Trophoblast cell (in vitro differentiated cells and primary cell): ENCODE data around the gene ZNF888.
A peak's percentile ranks its signal among the peaks of the same experiment; 100 is the strongest.

Experiments
- DNase-seq, 2 donors: peaks; one replicate each; pipeline ENCODE4 v3.0.0-alpha.2; 2016
- H2AFZ ChIP-seq: 2 replicates; pipeline ENCODE4 v1.6.1; 2013; ENCODE audit warnings: low read length, moderate library complexity, mild to moderate bottlenecking; ENCODE audit not compliant: insufficient read depth, poor library complexity
- H2AK5ac ChIP-seq: 2 replicates; pipeline ENCODE4 v1.6.1; 2013; ENCODE audit warnings: mild to moderate bottlenecking, low read length
- H2BK120ac ChIP-seq: 2 replicates; pipeline ENCODE4 v1.6.1; 2013; ENCODE audit warnings: low read length, mild to moderate bottlenecking, moderate library complexity; ENCODE audit not compliant: insufficient read depth, poor library complexity
- H2BK12ac ChIP-seq: 2 replicates; pipeline ENCODE4 v1.6.1; 2013; ENCODE audit warnings: mild to moderate bottlenecking, low read length, moderate library complexity
- H2BK5ac ChIP-seq: 2 replicates; pipeline ENCODE4 v1.6.1; 2013; ENCODE audit warnings: low read length, low read depth, moderate library complexity, mild to moderate bottlenecking; ENCODE audit not compliant: poor library complexity
- H3K14ac ChIP-seq: 2 replicates; pipeline ENCODE4 v1.6.1; 2013; ENCODE audit warnings: mild to moderate bottlenecking, low read length
- H3K18ac ChIP-seq: 2 replicates; pipeline ENCODE4 v1.6.1; 2013; ENCODE audit warnings: mild to moderate bottlenecking, low read length
- H3K23ac ChIP-seq: 2 replicates; pipeline ENCODE4 v1.6.1; 2013; ENCODE audit warnings: low read length
- H3K27ac ChIP-seq: 2 replicates; pipeline ENCODE4 v1.5.1; 2013; ENCODE audit warnings: low read depth, mild to moderate bottlenecking, inconsistent platforms, low read length, moderate library complexity
- H3K27me3 ChIP-seq: 2 replicates; pipeline ENCODE4 v1.6.1; 2013; ENCODE audit warnings: inconsistent platforms, mild to moderate bottlenecking, low read length, moderate library complexity; ENCODE audit not compliant: insufficient read depth
- H3K36me3 ChIP-seq, 2 experiments: 1 replicate in 1 of 2; 2 replicates in 1 of 2; pipeline ENCODE4 v1.6.1; 2013; ENCODE audit warnings: low read length in 2 of 2, mild to moderate bottlenecking in 2 of 2, moderate library complexity in 1 of 2; ENCODE audit not compliant: insufficient read depth in 2 of 2, control insufficient read depth in 1 of 2
- H3K4ac ChIP-seq: 2 replicates; pipeline ENCODE4 v1.6.1; 2013; ENCODE audit warnings: low read depth, mild to moderate bottlenecking, low read length, moderate library complexity
- H3K4me1 ChIP-seq, 2 experiments: 1 replicate in 1 of 2; 2 replicates in 1 of 2; pipeline ENCODE4 v1.6.1; 2013; ENCODE audit warnings: low read length in 2 of 2, mild to moderate bottlenecking in 2 of 2, moderate library complexity in 1 of 2; ENCODE audit not compliant: insufficient read depth in 2 of 2, control insufficient read depth in 1 of 2
- H3K4me2 ChIP-seq: 2 replicates; pipeline ENCODE4 v1.6.1; 2013; ENCODE audit warnings: inconsistent platforms, mild to moderate bottlenecking, low read length, moderate library complexity
- H3K4me3 ChIP-seq: 2 replicates; pipeline ENCODE4 v1.5.1; 2013; ENCODE audit warnings: mild to moderate bottlenecking, low read depth, low read length, inconsistent platforms
- H3K79me1 ChIP-seq: one replicate; pipeline ENCODE4 v1.6.1; 2013; ENCODE audit warnings: low read length
- H3K79me2 ChIP-seq: 2 replicates; pipeline ENCODE4 v1.6.1; 2013; ENCODE audit warnings: low read length, mild to moderate bottlenecking; ENCODE audit not compliant: control insufficient read depth, insufficient read depth, poor library complexity
- H3K9ac ChIP-seq: 2 replicates; pipeline ENCODE4 v1.6.1; 2013; ENCODE audit warnings: mild to moderate bottlenecking, low read length
- H3K9me3 ChIP-seq: 2 replicates; pipeline ENCODE4 v1.6.1; 2013; ENCODE audit warnings: low read depth, mild to moderate bottlenecking, control low read depth, inconsistent platforms, low read length; ENCODE audit not compliant: insufficient read depth
- H4K12ac ChIP-seq: 2 replicates; pipeline ENCODE4 v1.6.1; 2013; ENCODE audit warnings: low read depth, mild to moderate bottlenecking, low read length, moderate library complexity
- H4K8ac ChIP-seq: 2 replicates; pipeline ENCODE4 v1.6.1; 2013; ENCODE audit warnings: low read depth, mild to moderate bottlenecking, low read length, moderate library complexity
- H4K91ac ChIP-seq: one replicate; pipeline ENCODE4 v1.6.1; 2013; ENCODE audit warnings: low read depth, mild to moderate bottlenecking, low read length, moderate library complexity
- WGBS: extraction: QIAGEN DNeasy Blood & Tissue Kit; methylation state at CpG from one replicate; pipeline ENCODE4 v1.1.7; 2013; ENCODE audit warnings: missing lambda C conversion rate; ENCODE audit not compliant: insufficient read length, insufficient coverage; ENCODE audit errors: extremely low coverage; 5-methylcytosine and 5-hydroxymethylcytosine counted together

ZNF888 gene

GRCh38 chr19:52949422-52949821 lies 26.2 kb upstream of the ZNF888 start:
- Histone ChIP-seq H4K8ac (no peak overlapping the region), H3K4ac (no peak overlapping the region)
- no CpG with 5 or more reads among the region's 1 CpG for WGBS

GRCh38 chr19:52948025-52948770 lies 25.0 kb upstream of the ZNF888 start:
- Histone ChIP-seq H3K27ac (no peak overlapping the region), H4K91ac (no peak overlapping the region), H3K18ac (no peak overlapping the region), H3K23ac (no peak overlapping the region), H3K79me2 (no peaks in the 10 kb centered on the region), H3K79me1 (peaks cover 16% of the 10 kb centered on the region), H2BK12ac (no peak overlapping the region), H3K4me1 (peaks cover 14 to 22% of the 10 kb centered on the region in 2 experiments), H3K4ac (no peak overlapping the region), H3K14ac (no peak overlapping the region), H4K8ac (no peak overlapping the region), H4K12ac (no peak overlapping the region), H3K4me3 (no peak overlapping the region), H2AK5ac (no peak overlapping the region), H2AFZ (no peak overlapping the region), H3K9ac (no peak overlapping the region), H3K9me3 (peaks cover 13% of the 10 kb centered on the region), H2BK5ac (no peak overlapping the region), H2BK120ac (no peak overlapping the region), H3K36me3 (peaks cover 12 to 33% of the 10 kb centered on the region in 2 experiments), H3K4me2 (no peak overlapping the region), H3K27me3 (no peaks in the 10 kb centered on the region)
- no peak for DNase-seq
- WGBS: no CpG with 5 or more reads among the region's 13 CpGs

More at GRCh38 chr19:52949422-52949821, 26.2 kb upstream of the ZNF888 start:
- H3K4me2 ChIP-seq: no peak overlapping the region
- H3K79me2 ChIP-seq: no peaks in the 10 kb centered on the region
- no peak overlapping the region for H3K4me3 ChIP-seq
- H2AFZ ChIP-seq: no peak overlapping the region
- H4K12ac ChIP-seq: no peak overlapping the region
- no peak overlapping the region for H3K18ac ChIP-seq
- H3K4me1 ChIP-seq: peaks cover 7 to 13% of the 10 kb centered on the region in 2 experiments
- H3K9ac ChIP-seq: no peak overlapping the region
- no peak for DNase-seq
- no peaks in the 10 kb centered on the region for H3K27me3 ChIP-seq
- peaks cover 14% of the 10 kb centered on the region for H3K9me3 ChIP-seq
- H2BK12ac ChIP-seq: no peak overlapping the region
- no peak overlapping the region for H2BK120ac ChIP-seq
- H4K91ac ChIP-seq: no peak overlapping the region
- no peak overlapping the region for H3K23ac ChIP-seq
- no peak overlapping the region for H2AK5ac ChIP-seq
- peaks cover 17 to 38% of the 10 kb centered on the region in 2 experiments for H3K36me3 ChIP-seq
- no peak overlapping the region for H3K14ac ChIP-seq
- H2BK5ac ChIP-seq: no peak overlapping the region
- H3K27ac ChIP-seq: no peak overlapping the region
- peaks cover 8% of the 10 kb centered on the region for H3K79me1 ChIP-seq

GRCh38 chr19:52946322-52947310 lies 23.4 kb upstream of the ZNF888 start:
- Histone ChIP-seq H3K4ac (no peak overlapping the region), H2AFZ (no peak overlapping the region), H2BK5ac (no peak overlapping the region), H3K27ac (peak overlapping the region; percentile 14), H4K8ac (no peak overlapping the region), H3K14ac (no peak overlapping the region), H4K12ac (no peak overlapping the region), H3K4me2 (peak overlapping the region; percentile 31), H3K36me3 (peaks cover 4 to 18% of the 10 kb centered on the region in 2 experiments), H3K9ac (no peak overlapping the region), H2BK12ac (no peak overlapping the region), H3K9me3 (peaks cover 8% of the 10 kb centered on the region), H3K23ac (no peak overlapping the region), H3K79me2 (peaks cover 5% of the 10 kb centered on the region), H4K91ac (no peak overlapping the region), H2BK120ac (no peak overlapping the region), H3K4me1 (peaks cover 14 to 22% of the 10 kb centered on the region in 2 experiments), H3K27me3 (no peaks in the 10 kb centered on the region), H2AK5ac (no peak overlapping the region), H3K79me1 (peaks cover 26% of the 10 kb centered on the region), H3K4me3 (no peak overlapping the region), H3K18ac (no peak overlapping the region)
- WGBS: no CpG with 5 or more reads among the region's 39 CpGs
- DNase-seq: peak; percentile 89 to 91

GRCh38 chr19:52945652-52946321 lies 22.6 kb upstream of the ZNF888 start:
- peak overlapping the region; percentile 46 for H3K4ac ChIP-seq
- no peak overlapping the region for H4K8ac ChIP-seq
- peak overlapping the region; percentile 77 for H2BK5ac ChIP-seq
- no peak overlapping the region for H3K18ac ChIP-seq
- H3K4me1 ChIP-seq: peaks cover 14 to 22% of the 10 kb centered on the region in 2 experiments
- H3K79me1 ChIP-seq: peaks cover 26% of the 10 kb centered on the region
- no peak overlapping the region for H4K12ac ChIP-seq
- peak overlapping the region; percentile 83 for H3K27ac ChIP-seq
- peak overlapping the region; percentile 31 for H3K4me2 ChIP-seq
- peak overlapping the region; percentile 89 for H2BK120ac ChIP-seq
- peak overlapping the region; percentile 94 for H4K91ac ChIP-seq
- no peak overlapping the region for H3K23ac ChIP-seq
- peak overlapping the region; percentile 99 for H2BK12ac ChIP-seq
- peaks cover 3 to 14% of the 10 kb centered on the region in 2 experiments for H3K36me3 ChIP-seq
- no peak overlapping the region for H3K4me3 ChIP-seq
- H3K79me2 ChIP-seq: peaks cover 7% of the 10 kb centered on the region
- H2AK5ac ChIP-seq: peak overlapping the region; percentile 93
- WGBS: no CpG with 5 or more reads among the region's 24 CpGs
- H3K14ac ChIP-seq: peak overlapping the region; percentile 86
- no peak overlapping the region for H3K9ac ChIP-seq
- no peak overlapping the region for H2AFZ ChIP-seq
- H3K9me3 ChIP-seq: peaks cover 7% of the 10 kb centered on the region
- H3K27me3 ChIP-seq: no peaks in the 10 kb centered on the region
- DNase-seq: peak in 1 of 2 donors; percentile 12
